HCT116 (cell line): ENCODE data around the gene STAG1. TPM values are rescaled to one million over a fixed set of nuclear protein-coding genes. Genes with fewer than 3 reads are reported as not detected.
"Not testable (repeated sequence)": the region's sequence is repeated elsewhere in the genome, so short reads cannot be mapped to it uniquely, and the experiment has no call there.

Experiments
- ATAC-seq: fragments of 200-7000 bp; cut with Tn5 transposase; 2 replicates; pipeline ENCODE4 v1.9.1; 2020; ENCODE audit warnings: mild to moderate bottlenecking, moderate library complexity
- BruUV-seq: library from RNA; stranded (reverse); fragments of 400-500 nt; replicated peaks from 2 replicates; lab custom pipeline; 2021; lab: Mats Ljungman, UMichigan
- CTCF ChIA-PET: fragments of 300-600 bp; sonication (Branson Sonifier 250); formaldehyde crosslinking; loops from one replicate; lab custom pipeline; 2021; ENCODE audit warnings: antibody characterized with exemption; lab: Charles Lee
- POLR2A ChIA-PET: fragments of 300-600, 350-600 bp; sonication (Branson Sonifier 250); formaldehyde crosslinking; loops from one replicate; lab custom pipeline; 2021; ENCODE audit warnings: antibody characterized with exemption; lab: Charles Lee
- RAD21 ChIA-PET, 2 experiments: fragments of 300-600 bp; sonication (Branson Sonifier 250); formaldehyde crosslinking; loops; one replicate each; lab custom pipeline; 2023; ENCODE audit warnings: low total read pairs in 2 of 2; ENCODE audit not compliant: uncharacterized antibody in 2 of 2, unreplicated experiment in 2 of 2, low non-redundant PET in 1 of 2; lab: Charles Lee
- DNase-seq: peaks from one replicate; pipeline ENCODE4 v3.0.0-alpha.2; 2010; ENCODE audit warnings: low read depth, low spot score
- H2AFZ ChIP-seq: fragments of 200-600 bp; shearing (Covaris generic), sonication (generic); 2 replicates; pipeline ENCODE4 v1.6.1; 2017; ENCODE audit warnings: low read depth, mixed run types, mixed read lengths, antibody characterized with exemption, low read length; ENCODE audit not compliant: poor library complexity, severe bottlenecking
- H3K27ac ChIP-seq: 2 replicates; pipeline ENCODE4 v1.5.1; 2012; ENCODE audit warnings: low read depth, low read length
- H3K27me3 ChIP-seq: fragments of 200-600 bp; sonication (generic); 2 replicates; pipeline ENCODE4 v1.6.1; 2016; ENCODE audit warnings: mixed run types, low read length, mixed read lengths; ENCODE audit not compliant: insufficient read depth
- H3K36me3 ChIP-seq, 2 experiments: fragments of 200-500 bp in 1 of 2; fragments of 200-600 bp in 1 of 2; sonication (Bioruptor generic) in 1 of 2; sonication (generic) in 1 of 2; 2 replicates each; pipeline versions ENCODE4 v1.5.1 to v1.6.1; 2014 to 2016; ENCODE audit warnings: low read length in 2 of 2, inconsistent platforms in 1 of 2, mixed read lengths in 1 of 2, mixed run types in 1 of 2; ENCODE audit not compliant: insufficient read depth in 2 of 2, control insufficient read depth in 1 of 2
- H3K4me1 ChIP-seq, 2 experiments: fragments of 200-600 bp in 1 of 2; sonication (generic) in 1 of 2; 2 replicates each; pipeline versions ENCODE4 v1.5.1 to v1.6.1; 2012 to 2017; ENCODE audit warnings: low read length in 2 of 2, inconsistent platforms in 1 of 2, mild to moderate bottlenecking in 1 of 2, mixed read lengths in 1 of 2, mixed run types in 1 of 2, moderate library complexity in 1 of 2; ENCODE audit not compliant: insufficient read depth in 2 of 2, control insufficient read depth in 1 of 2
- H3K4me2 ChIP-seq: fragments of 200-600 bp; sonication (generic); 2 replicates; pipeline ENCODE4 v1.6.1; 2017; ENCODE audit warnings: mixed run types, low read length, mixed read lengths
- H3K4me3 ChIP-seq, 2 experiments: fragments of 200-600 bp in 1 of 2; sonication (generic) in 1 of 2; replicated peaks in 1 of 2; 2 replicates each; pipeline ENCODE4 v1.5.1; 2011 to 2016; ENCODE audit warnings: low read length in 2 of 2, control low read depth in 1 of 2, low read depth in 1 of 2, mild to moderate bottlenecking in 1 of 2, mixed read lengths in 1 of 2, mixed run types in 1 of 2
- H3K79me2 ChIP-seq: fragments of 200-600 bp; sonication (generic); 2 replicates; pipeline ENCODE4 v1.6.1; 2017; ENCODE audit warnings: mild to moderate bottlenecking, mixed run types, low read length, moderate library complexity, mixed read lengths; ENCODE audit not compliant: insufficient read depth
- H3K9ac ChIP-seq: fragments of 200-600 bp; sonication (generic); 2 replicates; pipeline ENCODE4 v1.6.1; 2016; ENCODE audit warnings: low read length, mixed read lengths
- H3K9me2 ChIP-seq: fragments of 200-600 bp; sonication (generic), shearing (Covaris generic); 2 replicates; pipeline ENCODE4 v1.6.1; 2017; ENCODE audit warnings: mixed run types, mild to moderate bottlenecking, moderate library complexity; ENCODE audit not compliant: insufficient read depth
- H3K9me3 ChIP-seq, 2 experiments: fragments of 200-500 bp in 1 of 2; fragments of 200-600 bp in 1 of 2; sonication (Bioruptor generic) in 1 of 2; sonication (generic) in 1 of 2; 2 replicates each; pipeline ENCODE4 v1.6.1; 2014 to 2017; ENCODE audit warnings: low read length in 2 of 2, mixed read lengths in 2 of 2, inconsistent platforms in 1 of 2, low read depth in 1 of 2, mild to moderate bottlenecking in 1 of 2, mixed run types in 1 of 2, moderate library complexity in 1 of 2; ENCODE audit not compliant: control insufficient read depth in 1 of 2, insufficient read depth in 1 of 2
- H4K20me1 ChIP-seq: fragments of 200-600 bp; sonication (generic), shearing (Covaris generic); 2 replicates; pipeline ENCODE4 v1.6.1; 2017; ENCODE audit warnings: mixed run types, mild to moderate bottlenecking, moderate library complexity; ENCODE audit not compliant: insufficient read depth
- CBX3 ChIP-seq: IDR thresholded peaks from 2 replicates; pipeline ENCODE4 v1.6.1; 2012; ENCODE audit warnings: low read depth
- CEBPB ChIP-seq: IDR thresholded peaks from 2 replicates; pipeline ENCODE4 v1.6.1; 2012; ENCODE audit warnings: low read depth
- EGR1 ChIP-seq: IDR thresholded peaks from 2 replicates; pipeline ENCODE4 v1.6.1; 2012; ENCODE audit warnings: low read depth
- ELF1 ChIP-seq: IDR thresholded peaks from 2 replicates; pipeline ENCODE4 v1.6.1; 2012; ENCODE audit warnings: low read depth, borderline replicate concordance
- EZH2 ChIP-seq: fragments of 200-600 bp; sonication (generic); IDR thresholded peaks from 2 replicates; pipeline ENCODE4 v1.6.1; 2017; ENCODE audit warnings: antibody characterized with exemption, mixed run types
- EZH2phosphoT487 ChIP-seq: fragments of 200-600 bp; IDR thresholded peaks from 2 replicates; pipeline ENCODE4 v1.6.1; 2018; ENCODE audit warnings: antibody characterized with exemption, borderline replicate concordance
- POLR2A ChIP-seq: IDR thresholded peaks from 2 replicates; pipeline ENCODE4 v1.7.0; 2011; ENCODE audit warnings: borderline replicate concordance; ENCODE audit not compliant: insufficient read depth, insufficient read length; ENCODE audit errors: extremely low read depth
- POLR2AphosphoS5 ChIP-seq: IDR thresholded peaks from 2 replicates; pipeline ENCODE4 v1.6.1; 2011; ENCODE audit warnings: mild to moderate bottlenecking, low read depth, low read length, moderate library complexity
- SIN3A ChIP-seq: IDR thresholded peaks from 2 replicates; pipeline ENCODE4 v1.6.1; 2012; ENCODE audit warnings: low read depth
- TCF7L2 ChIP-seq: IDR thresholded peaks from 2 replicates; pipeline ENCODE4 v1.7.0; 2011; ENCODE audit warnings: borderline replicate concordance, inconsistent platforms; ENCODE audit not compliant: insufficient read depth, insufficient read length; ENCODE audit errors: extremely low read depth
- YY1 ChIP-seq: IDR thresholded peaks from 2 replicates; pipeline ENCODE4 v1.6.1; 2011; ENCODE audit warnings: low read length, low read depth, moderate library complexity, mild to moderate bottlenecking; ENCODE audit not compliant: insufficient replicate concordance; ENCODE audit errors: extremely low read depth
- ZFX ChIP-seq: fragments of 450-650 bp; IDR thresholded peaks from 2 replicates; pipeline ENCODE4 v1.6.1; 2017
- intact Hi-C: fragments of 100-400 bp; cut with micrococcal nuclease; formaldehyde crosslinking; loops from 2 replicates; pipeline ENCODE4 v1.10.0; 2022
- total RNA-seq: library from RNA; stranded (reverse); gene quantifications from one replicate; pipeline ENCODE4 v1.2.1, GENCODE V29; 2021; ENCODE audit not compliant: unreplicated experiment
- TF ChIP-seq, protein P1 (sequence below): IDR thresholded peaks from 2 replicates; pipeline ENCODE4 v1.6.1; 2012
- TF ChIP-seq, protein P2 (sequence below): IDR thresholded peaks from 2 replicates; pipeline ENCODE4 v1.6.1; 2011; ENCODE audit warnings: mild to moderate bottlenecking, low read length, moderate library complexity; ENCODE audit not compliant: insufficient replicate concordance; ENCODE audit errors: extremely low read depth

STAG1 gene
- total RNA-seq, 1 experiment from 2014 or later = 29.4 TPM

DNA sequence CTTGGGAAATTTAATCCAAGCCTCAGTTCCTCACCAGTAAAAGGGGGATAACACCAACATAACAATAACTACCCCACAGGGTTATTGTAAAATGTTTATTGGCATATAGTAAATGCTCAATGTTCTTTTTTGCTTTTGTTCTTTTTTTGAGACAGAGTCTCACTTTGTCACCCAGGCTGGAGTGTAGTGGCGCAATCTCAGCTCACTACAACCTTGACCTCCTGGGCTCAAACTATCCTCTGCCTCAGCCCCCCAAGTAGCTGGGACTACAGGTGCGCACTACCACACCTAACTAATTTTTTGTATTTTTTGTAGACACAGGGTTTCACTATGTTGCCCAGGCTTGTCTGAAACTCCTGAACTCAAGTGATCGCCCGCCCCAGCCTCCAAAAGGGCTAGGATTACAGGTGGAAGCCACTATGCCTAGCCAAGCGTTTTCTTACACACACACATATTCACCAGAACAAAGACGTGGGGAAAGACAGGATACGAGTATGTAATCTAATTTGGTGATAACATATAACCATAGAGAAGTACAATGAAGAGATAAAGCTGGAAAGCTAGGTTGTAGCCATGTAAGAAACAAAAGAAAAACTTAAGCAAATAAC lies 11.7 kb downstream of the STAG1 start (continued):
- TF ChIP-seq CEBPB = no peak

DNA sequence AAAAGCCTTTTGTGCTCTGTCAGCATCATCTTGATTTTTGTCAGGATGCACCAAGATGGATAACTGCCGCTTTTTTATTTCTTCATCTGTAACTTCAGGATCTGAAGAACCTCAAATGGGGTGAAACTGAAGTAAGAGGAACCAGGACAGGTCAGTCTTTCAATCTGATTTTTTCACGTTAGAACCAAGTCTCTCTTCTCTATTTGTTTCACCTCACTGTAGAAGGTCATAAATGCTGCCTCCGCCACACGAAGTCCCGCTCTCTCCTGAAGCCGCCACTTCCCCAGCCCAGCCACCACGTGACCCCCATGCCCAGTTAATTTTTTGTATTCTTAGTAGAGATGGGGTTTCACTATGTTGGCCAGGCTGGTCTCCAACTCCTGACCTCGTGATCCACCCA lies 15.2 kb downstream of the STAG1 start:
- RAD21 ChIA-PET, H3K27me3 ChIP-seq, BruUV-seq, H3K27ac ChIP-seq, H3K9me2 ChIP-seq, intact Hi-C loops, H2AFZ ChIP-seq, H3K4me2 ChIP-seq, POLR2A ChIA-PET, DNase-seq, H3K9ac ChIP-seq, H4K20me1 ChIP-seq, H3K9me3 ChIP-seq, ATAC-seq, H3K4me3 ChIP-seq, H3K36me3 ChIP-seq: not testable (repeated sequence)
- Histone ChIP-seq H3K4me1 (peaks cover 24 to 27% of the 10 kb centered on the region in 2 experiments), H3K79me2 (peaks cover 94% of the 10 kb centered on the region)
- CTCF ChIA-PET = interaction anchor here (1.0 kb wide), 1 partner anchor 15 kb away, joined by 4 read pairs; the partner anchor contains the start of gene STAG1

DNA sequence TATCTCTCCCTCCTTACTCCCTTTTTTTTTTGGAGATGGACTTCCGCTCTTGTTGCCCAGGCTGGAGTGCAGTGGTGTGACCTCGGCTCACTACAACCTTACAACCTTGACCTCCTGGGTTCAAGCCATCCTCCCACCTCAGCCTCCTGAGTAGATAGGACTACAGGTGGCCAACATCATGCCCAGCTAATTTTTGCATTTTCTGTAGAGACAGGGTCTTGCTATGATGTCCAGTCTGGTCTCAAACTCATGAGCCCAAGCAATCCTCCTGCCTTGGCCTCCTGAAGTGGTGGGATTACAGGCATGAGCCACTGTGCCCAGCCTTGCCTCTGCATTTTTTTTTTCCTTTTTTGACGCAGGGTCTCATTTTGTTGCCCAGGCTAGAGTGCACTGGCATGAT lies 17.1 kb downstream of the STAG1 start:
- Histone ChIP-seq H3K4me1 (peaks cover 16 to 26% of the 10 kb centered on the region in 2 experiments), H2AFZ (no peak overlapping the region), H4K20me1 (no peaks in the 10 kb centered on the region), H3K27ac (no peak overlapping the region), H3K79me2 (peaks cover 94% of the 10 kb centered on the region), H3K9me2 (no peaks in the 10 kb centered on the region), H3K4me2 (peak overlapping the region; percentile 19), H3K9me3 (no peaks in the 10 kb centered on the region), H3K9ac (no peak overlapping the region), H3K36me3 (no peaks in the 10 kb centered on the region), H3K27me3 (no peaks in the 10 kb centered on the region), H3K4me3 (no peak overlapping the region)
- DNase-seq = no peak
- intact Hi-C loops = no loop called here
- ATAC-seq = no peak
- BruUV-seq = no TSS peak
- RAD21 ChIA-PET = no interaction called here
- POLR2A ChIA-PET = interaction anchor here (1.0 kb wide), 1 partner anchor 17 kb away, joined by 3 read pairs; the partner anchor contains the start of gene STAG1
- CTCF ChIA-PET = no interaction called here
- TF ChIP-seq EZH2 (no peak), TCF7L2 (no peak), POLR2AphosphoS5 (no peak), SIN3A (no peak), EGR1 (no peak), POLR2A (no peak), EZH2phosphoT487 (no peak), ELF1 (no peak), ZFX (no peak), CBX3 (no peak), YY1 (no peak)
- TF ChIP-seq, protein P1, sequence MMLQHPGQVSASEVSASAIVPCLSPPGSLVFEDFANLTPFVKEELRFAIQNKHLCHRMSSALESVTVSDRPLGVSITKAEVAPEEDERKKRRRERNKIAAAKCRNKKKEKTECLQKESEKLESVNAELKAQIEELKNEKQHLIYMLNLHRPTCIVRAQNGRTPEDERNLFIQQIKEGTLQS = no peak
- TF ChIP-seq, protein P2, sequence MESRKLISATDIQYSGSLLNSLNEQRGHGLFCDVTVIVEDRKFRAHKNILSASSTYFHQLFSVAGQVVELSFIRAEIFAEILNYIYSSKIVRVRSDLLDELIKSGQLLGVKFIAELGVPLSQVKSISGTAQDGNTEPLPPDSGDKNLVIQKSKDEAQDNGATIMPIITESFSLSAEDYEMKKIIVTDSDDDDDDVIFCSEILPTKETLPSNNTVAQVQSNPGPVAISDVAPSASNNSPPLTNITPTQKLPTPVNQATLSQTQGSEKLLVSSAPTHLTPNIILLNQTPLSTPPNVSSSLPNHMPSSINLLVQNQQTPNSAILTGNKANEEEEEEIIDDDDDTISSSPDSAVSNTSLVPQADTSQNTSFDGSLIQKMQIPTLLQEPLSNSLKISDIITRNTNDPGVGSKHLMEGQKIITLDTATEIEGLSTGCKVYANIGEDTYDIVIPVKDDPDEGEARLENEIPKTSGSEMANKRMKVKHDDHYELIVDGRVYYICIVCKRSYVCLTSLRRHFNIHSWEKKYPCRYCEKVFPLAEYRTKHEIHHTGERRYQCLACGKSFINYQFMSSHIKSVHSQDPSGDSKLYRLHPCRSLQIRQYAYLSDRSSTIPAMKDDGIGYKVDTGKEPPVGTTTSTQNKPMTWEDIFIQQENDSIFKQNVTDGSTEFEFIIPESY = no peak
